Stimulated activated naive CD8-positive, alpha-beta T cell treated with anti-CD3 and anti-CD28 coated beads, Interleukin-15, Interleukin-2, amounts not matched to agents 100 ng/mL and 50 ng/mL, for 24 hours (primary cell): Measurements from ENCODE around the gene KMT2E.
"Not testable (repeated sequence)": the region's sequence is repeated elsewhere in the genome, so short reads cannot be mapped to it uniquely, and the experiment has no call there.

ENCODE experiments used
- H3K27ac Mint-ChIP-seq: one replicate; pipeline ENCODE4 v1.8.0; 2021; ENCODE audit warnings: mild to moderate bottlenecking, mixed read lengths
- H3K27me3 Mint-ChIP-seq: one replicate; pipeline ENCODE4 v1.8.0; 2021; ENCODE audit warnings: mixed read lengths
- H3K36me3 Mint-ChIP-seq: one replicate; pipeline ENCODE4 v1.8.0; 2021; ENCODE audit warnings: low read depth, mixed read lengths
- H3K4me1 Mint-ChIP-seq: one replicate; pipeline ENCODE4 v1.8.0; 2021; ENCODE audit warnings: low read depth, mixed read lengths
- H3K4me3 Mint-ChIP-seq: one replicate; pipeline ENCODE4 v1.8.0; 2021; ENCODE audit warnings: mild to moderate bottlenecking, mixed read lengths
- H3K9me3 Mint-ChIP-seq: one replicate; pipeline ENCODE4 v1.8.0; 2021; ENCODE audit warnings: mixed read lengths

The KMT2E gene

DNA sequence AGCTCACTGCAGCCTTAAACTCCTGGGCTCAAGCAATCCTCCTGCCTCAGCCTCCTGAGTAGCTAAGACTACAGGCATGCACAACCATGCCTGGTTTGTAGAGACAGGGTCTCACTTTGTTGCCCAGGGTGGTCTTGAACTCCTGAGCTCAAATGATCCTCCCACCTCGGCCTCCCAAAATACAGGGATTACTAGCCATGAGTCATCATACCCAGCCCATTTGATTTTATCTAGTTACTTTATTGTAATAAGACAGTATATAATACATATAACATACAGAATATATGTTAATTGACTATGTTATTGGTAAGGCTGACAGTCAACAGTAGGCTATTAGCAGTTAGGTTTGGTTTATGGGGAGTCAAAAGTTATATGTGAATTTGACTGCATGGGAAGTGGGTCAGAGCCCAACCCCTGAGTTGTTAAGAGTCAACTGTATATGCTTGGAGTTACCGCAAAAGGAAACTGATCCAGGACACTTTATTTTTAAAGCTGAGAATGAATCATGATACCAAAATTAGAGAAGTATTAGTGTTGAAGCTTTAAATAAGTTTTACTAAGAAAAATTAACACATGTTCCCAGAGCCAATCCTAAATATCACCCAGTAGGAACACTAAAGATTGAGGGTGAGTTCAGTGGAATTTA lies 20.7 kb upstream of the KMT2E start:
- Mint-ChIP-seq H3K9me3 (no peaks in the 10 kb centered on the region), H3K36me3 (peaks cover 48% of the 10 kb centered on the region), H3K27me3 (no peaks in the 10 kb centered on the region), H3K27ac (peak overlapping the region; percentile 26), H3K4me1 (peaks cover 65% of the 10 kb centered on the region), H3K4me3 (no peak overlapping the region)

DNA sequence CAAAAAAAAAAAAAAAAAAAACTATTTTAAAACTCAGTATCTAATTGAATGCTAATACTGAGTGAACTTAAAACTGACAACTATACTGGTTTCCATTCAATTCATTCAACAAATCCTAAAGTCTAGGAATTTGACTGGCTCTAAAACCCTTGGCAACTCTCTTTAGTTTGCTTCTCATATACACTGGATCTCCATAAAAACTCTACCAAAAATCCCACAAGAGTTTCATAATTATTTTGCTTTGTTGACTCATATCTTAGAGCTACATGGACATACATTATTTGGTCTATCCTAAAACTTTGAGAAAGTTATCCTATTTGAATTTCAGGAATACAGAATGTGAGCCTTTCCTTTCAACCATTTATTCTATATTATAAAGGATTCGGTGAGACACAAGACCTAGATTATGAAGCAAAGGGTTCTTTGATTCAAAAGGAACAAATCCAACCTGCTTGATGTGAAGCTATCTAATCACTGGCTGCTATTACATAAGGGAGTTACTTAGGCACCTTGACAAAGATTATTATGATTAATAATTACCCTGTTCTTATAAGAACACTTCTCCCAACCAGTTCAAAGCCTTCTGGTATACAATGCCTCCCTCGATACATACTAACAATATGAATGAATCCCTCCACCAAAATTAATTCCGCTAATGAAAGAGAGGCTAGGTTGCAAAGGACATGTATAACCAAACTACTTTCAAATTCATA lies 15.8 kb upstream of the KMT2E start:
- Mint-ChIP-seq H3K4me3 (peak overlapping the region; percentile 10), H3K9me3 (no peaks in the 10 kb centered on the region), H3K36me3 (peaks cover 65% of the 10 kb centered on the region), H3K27ac (peak overlapping the region; percentile 49), H3K27me3 (no peaks in the 10 kb centered on the region), H3K4me1 (peaks cover 98% of the 10 kb centered on the region)

DNA sequence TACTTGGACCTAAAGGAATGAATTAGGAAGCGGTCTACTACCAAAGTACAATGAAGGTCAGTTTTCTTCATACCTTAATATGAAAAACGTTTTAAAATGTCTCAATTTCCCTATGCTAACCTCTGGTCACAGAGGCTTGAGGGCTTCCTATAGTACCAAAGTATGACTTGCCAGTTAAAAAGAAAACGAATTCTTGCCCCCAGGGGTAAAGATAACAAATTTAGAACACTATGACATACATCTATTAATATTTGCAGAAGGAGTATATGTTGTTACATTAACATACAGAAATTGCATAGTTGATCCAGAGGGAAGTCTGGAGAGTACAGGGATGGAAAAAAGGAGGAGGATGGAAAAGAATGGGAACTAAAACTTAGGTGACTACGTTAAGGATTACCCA lies 13.8 kb upstream of the KMT2E start:
- peak overlapping the region; percentile 53 for H3K27ac Mint-ChIP-seq
- peaks cover 98% of the 10 kb centered on the region for H3K4me1 Mint-ChIP-seq
- H3K27me3 Mint-ChIP-seq, result no peaks in the 10 kb centered on the region
- peaks cover 55% of the 10 kb centered on the region for H3K36me3 Mint-ChIP-seq
- H3K9me3 Mint-ChIP-seq, result no peaks in the 10 kb centered on the region
- H3K4me3 Mint-ChIP-seq, result no peak overlapping the region

DNA sequence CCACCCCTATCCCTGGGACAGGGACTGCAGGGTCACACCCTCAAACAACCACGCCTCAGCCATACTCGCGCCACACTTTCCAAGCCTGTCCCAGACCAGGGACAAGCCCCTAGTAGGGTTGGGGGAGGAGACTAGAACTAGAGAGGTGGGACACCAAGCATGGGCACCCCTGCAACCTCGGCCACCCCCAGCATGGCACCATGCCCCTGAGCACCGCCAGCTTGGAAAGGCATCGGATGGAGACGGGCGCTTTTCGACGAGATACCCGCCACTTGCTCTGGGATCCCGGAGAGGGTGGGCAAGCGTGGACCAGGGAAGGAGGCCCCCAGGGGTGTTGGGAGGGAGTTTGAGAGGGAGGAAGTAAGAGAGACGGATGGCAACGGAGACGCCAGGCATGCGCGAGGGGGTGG lies 13.1 kb upstream of the KMT2E start:
- Mint-ChIP-seq H3K4me3 (no peak overlapping the region), H3K27ac (peak overlapping the region; percentile 40), H3K36me3 (peaks cover 51% of the 10 kb centered on the region), H3K27me3 (no peaks in the 10 kb centered on the region), H3K4me1 (peaks cover 94% of the 10 kb centered on the region), H3K9me3 (no peaks in the 10 kb centered on the region)

DNA sequence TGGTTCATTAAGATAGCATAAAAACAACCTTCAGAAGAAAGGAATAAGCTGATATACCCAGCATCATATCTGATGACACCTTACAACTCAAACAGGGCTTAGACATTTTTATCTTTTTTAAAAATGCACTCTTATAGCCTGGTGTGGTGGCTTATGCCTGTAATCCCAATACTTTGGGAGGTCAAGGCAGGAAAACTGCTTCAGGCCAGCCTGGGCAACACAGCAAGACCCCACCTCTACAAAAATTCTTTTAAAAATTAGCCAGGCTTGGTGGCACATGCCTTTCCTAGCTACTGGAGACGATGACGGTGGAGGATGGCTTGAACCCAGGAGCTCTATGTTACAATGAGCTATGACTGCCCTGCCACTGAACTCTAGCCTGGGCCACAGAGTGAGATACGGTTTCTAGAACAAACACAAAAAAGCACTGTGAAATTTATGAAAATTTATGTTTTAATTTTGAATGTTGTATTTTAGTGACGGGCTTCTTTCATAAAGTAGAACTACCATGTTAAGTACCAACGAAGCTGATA lies 12.3 kb upstream of the KMT2E start:
- no peak overlapping the region for H3K27ac Mint-ChIP-seq
- no peaks in the 10 kb centered on the region for H3K9me3 Mint-ChIP-seq
- H3K4me3 Mint-ChIP-seq, result peak overlapping the region; percentile 7
- H3K4me1 Mint-ChIP-seq, result peaks cover 94% of the 10 kb centered on the region
- no peaks in the 10 kb centered on the region for H3K27me3 Mint-ChIP-seq
- peaks cover 51% of the 10 kb centered on the region for H3K36me3 Mint-ChIP-seq

DNA sequence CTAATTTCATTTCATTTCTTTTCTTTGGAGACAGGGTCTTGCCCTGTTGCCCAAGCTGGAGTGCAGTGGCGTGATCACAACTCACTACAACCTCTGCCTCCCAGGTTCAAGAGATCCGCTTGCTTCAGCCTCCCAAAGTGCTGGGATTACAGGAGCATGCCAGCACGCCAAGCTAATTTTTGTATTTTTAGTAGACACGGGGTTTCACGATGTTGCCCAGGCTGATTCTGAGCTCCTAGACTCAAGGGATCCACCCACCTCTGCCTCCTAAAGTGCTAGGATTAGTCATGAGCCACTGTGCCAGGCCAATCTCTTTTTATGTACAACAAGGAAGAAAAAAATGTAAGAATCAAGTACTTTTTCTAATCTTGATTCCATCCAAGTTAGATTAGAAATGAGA lies 10.7 kb upstream of the KMT2E start:
- Mint-ChIP-seq H3K4me3 (peak overlapping the region; percentile 72), H3K27me3 (no peaks in the 10 kb centered on the region), H3K27ac (peak overlapping the region; percentile 84), H3K36me3 (peaks cover 59% of the 10 kb centered on the region), H3K4me1 (peaks cover 94% of the 10 kb centered on the region), H3K9me3 (no peaks in the 10 kb centered on the region)

DNA sequence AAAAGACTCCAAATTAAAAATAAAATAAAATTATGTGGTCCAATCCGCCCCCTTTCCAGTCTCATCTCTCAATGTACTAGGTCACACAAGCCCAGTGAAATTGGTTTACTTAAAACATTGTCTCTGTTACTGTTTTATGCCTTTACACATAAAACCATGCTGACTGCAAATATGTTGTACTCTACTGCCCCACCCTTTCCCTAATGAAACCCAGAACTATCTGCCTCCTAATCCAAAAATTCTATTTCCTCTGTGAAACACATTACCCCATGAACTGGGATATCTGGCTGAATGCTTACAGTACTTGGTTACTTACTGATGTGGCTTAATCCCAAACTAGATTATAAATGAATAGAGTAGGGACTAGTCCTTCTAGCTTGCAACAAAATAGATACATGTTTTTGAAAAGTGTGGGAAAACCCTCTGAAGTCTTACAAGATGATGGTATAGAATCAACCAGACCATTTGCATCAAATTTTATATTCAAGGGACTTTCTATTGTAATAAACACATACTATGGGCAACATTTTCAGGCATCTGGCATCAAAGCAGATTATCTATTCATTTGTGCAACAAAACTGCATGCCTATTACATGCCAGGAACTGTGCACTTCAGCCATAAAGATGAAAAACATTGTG lies 10.0 kb upstream of the KMT2E start:
- no peaks in the 10 kb centered on the region for H3K27me3 Mint-ChIP-seq
- H3K27ac Mint-ChIP-seq, result peak overlapping the region; percentile 51
- peaks cover 94% of the 10 kb centered on the region for H3K4me1 Mint-ChIP-seq
- H3K36me3 Mint-ChIP-seq, result peaks cover 62% of the 10 kb centered on the region
- H3K4me3 Mint-ChIP-seq, result peak overlapping the region; percentile 21
- H3K9me3 Mint-ChIP-seq, result no peaks in the 10 kb centered on the region

DNA sequence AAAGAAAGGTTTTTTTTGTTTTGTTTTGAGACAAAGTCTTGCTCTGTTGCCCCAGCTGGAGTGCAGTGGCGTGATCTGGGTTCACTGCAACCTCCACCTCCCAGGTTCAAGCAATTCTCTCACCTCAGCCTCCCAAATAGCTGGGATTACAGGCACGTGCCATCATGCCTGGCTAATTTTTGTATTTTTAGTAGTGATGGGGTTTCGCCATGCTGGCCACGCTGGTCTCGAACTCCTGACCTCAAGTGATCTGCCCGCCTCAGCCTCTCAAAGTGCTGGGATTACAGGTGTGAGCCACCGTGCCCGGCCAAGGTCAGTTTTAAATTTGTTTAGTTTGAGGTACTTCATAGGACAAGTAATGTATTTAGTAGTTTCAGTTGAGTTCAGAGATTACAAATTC lies 9.0 kb upstream of the KMT2E start:
- Mint-ChIP-seq H3K4me1 (peaks cover 95% of the 10 kb centered on the region), H3K27ac (peak overlapping the region; percentile 14), H3K36me3 (peaks cover 67% of the 10 kb centered on the region)
- not testable (repeated sequence) for H3K27me3 Mint-ChIP-seq, H3K4me3 Mint-ChIP-seq, H3K9me3 Mint-ChIP-seq

DNA sequence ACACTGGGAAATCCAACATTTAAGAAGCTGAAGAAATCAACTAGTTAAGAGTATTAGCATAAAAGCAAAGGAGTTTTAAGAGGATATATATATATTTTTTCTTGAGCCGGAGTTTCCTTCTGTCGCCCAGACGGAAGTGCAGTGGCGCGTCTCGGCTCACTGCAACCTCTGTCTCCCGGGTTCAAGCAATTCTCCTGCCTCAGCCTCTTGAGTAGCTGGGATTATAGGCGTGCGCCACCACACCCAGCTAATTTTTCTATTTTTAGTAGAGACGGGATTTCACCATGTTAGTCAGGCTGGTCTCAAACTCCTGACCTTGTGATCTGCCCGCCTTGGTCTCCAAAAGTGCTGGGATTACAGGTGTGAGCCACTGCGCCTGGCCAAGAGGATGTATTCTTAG lies 8.5 kb upstream of the KMT2E start:
- Mint-ChIP-seq H3K4me1 (peaks cover 95% of the 10 kb centered on the region), H3K36me3 (peaks cover 67% of the 10 kb centered on the region), H3K27ac (peak overlapping the region; percentile 14)
- not testable (repeated sequence) for H3K9me3 Mint-ChIP-seq, H3K4me3 Mint-ChIP-seq, H3K27me3 Mint-ChIP-seq

DNA sequence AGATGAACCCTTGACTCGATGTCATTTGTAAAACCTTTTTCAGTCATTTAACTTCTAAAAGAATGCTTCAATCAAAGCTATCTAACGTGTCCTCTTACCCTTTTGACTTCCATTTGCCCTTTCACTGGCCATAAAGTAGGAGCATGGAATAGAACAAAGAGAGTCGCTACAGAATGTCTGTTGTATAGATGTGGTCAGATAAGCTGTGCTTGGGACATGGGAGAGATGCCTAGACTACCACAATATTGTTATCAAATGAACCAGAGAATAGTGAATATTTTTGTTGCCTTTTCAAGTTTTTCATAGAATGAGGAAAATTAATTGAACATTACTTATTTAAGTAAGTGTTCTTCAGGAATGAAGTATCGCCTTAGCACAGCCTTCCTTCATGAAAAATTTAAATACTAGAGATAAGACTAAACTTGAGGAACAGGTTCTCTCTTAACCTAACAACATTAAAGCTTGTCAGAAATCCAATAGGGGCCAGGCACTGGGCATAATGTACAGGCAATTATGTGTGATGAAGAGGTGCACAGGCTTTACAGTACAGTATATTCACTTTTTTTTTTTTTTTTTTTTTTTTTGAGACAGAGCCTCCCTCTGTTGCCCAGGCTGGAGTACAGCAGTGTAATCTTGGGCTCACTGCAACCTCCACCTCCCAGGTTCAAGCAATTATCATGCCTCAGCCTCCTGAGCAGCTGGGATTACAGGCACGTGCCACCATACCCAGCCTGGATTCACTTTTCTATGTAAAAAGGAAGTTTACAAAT lies 7.5 kb upstream of the KMT2E start:
- peaks cover 66% of the 10 kb centered on the region for H3K36me3 Mint-ChIP-seq
- H3K4me3 Mint-ChIP-seq, result peak overlapping the region; percentile 10
- peak overlapping the region; percentile 74 for H3K27ac Mint-ChIP-seq
- H3K9me3 Mint-ChIP-seq, result no peaks in the 10 kb centered on the region
- H3K4me1 Mint-ChIP-seq, result peaks cover 87% of the 10 kb centered on the region
- H3K27me3 Mint-ChIP-seq, result no peaks in the 10 kb centered on the region

DNA sequence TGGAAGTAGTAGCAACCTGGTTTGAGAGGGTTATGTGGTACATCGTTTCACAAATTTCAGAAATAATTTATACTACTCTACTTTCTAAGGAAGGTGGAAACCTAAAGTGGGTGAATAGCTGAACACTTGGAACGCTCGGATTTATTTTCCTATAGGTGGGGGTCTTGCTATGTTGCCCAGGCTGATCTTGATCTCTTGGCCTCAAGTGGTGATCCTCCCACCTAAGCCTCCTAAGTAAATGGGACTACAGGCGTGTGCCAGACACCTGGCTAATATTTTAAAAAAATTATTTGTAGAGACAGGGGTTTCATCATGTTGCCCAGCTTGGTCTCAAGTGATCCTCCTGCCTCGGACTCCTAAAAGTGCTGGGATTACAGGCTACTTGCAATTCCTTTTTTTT lies 6.7 kb upstream of the KMT2E start:
- H3K4me1 Mint-ChIP-seq, result peaks cover 81% of the 10 kb centered on the region
- peak overlapping the region; percentile 45 for H3K27ac Mint-ChIP-seq
- H3K4me3 Mint-ChIP-seq, result peak overlapping the region; percentile 10
- H3K27me3 Mint-ChIP-seq, result peaks cover under 1% of the 10 kb centered on the region
- H3K9me3 Mint-ChIP-seq, result no peaks in the 10 kb centered on the region
- H3K36me3 Mint-ChIP-seq, result peaks cover 67% of the 10 kb centered on the region

DNA sequence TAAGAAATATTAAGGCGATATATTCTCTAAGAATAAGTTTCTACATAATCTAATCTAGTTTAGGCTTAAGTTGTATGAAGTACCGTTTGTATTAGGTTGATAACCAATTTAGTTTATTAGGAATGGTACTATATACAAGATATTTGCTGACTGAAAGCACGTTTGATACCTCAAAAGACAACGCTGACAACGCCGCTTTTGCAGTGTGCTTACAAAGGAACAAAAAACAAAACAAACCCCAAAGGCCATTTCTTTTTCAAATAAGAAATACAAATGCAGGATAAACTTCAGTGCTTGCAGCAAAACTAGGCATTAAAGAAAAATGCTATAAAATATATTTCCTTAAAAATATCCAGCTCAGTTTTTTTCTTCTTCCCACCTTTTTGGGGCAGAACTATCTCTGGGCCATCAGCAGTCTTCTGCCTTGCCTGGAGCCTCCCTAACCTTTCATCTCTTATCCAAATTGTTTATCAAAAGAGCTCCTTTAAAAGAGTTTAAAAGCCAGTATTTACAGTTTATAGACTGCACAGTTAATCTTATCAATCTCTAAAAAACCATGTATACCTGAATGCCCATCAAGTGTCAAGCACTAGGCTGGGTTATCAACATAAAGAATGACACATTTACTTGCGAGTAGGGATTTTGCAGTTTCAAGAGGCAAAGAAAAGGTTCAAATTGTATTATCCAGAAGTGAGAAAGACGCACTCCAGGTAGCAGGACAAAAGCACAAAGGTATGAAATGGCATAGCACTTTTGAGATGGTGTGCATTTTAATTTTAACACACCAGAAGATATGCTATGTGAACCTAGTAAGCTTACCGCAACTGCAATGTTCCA lies 4.1 kb upstream of the KMT2E start:
- peak overlapping the region; percentile 100 for H3K27ac Mint-ChIP-seq
- H3K27me3 Mint-ChIP-seq, result peaks cover 4% of the 10 kb centered on the region
- H3K4me1 Mint-ChIP-seq, result peaks cover 67% of the 10 kb centered on the region
- H3K36me3 Mint-ChIP-seq, result peaks cover 78% of the 10 kb centered on the region
- H3K9me3 Mint-ChIP-seq, result no peaks in the 10 kb centered on the region
- H3K4me3 Mint-ChIP-seq, result peak overlapping the region; percentile 97

DNA sequence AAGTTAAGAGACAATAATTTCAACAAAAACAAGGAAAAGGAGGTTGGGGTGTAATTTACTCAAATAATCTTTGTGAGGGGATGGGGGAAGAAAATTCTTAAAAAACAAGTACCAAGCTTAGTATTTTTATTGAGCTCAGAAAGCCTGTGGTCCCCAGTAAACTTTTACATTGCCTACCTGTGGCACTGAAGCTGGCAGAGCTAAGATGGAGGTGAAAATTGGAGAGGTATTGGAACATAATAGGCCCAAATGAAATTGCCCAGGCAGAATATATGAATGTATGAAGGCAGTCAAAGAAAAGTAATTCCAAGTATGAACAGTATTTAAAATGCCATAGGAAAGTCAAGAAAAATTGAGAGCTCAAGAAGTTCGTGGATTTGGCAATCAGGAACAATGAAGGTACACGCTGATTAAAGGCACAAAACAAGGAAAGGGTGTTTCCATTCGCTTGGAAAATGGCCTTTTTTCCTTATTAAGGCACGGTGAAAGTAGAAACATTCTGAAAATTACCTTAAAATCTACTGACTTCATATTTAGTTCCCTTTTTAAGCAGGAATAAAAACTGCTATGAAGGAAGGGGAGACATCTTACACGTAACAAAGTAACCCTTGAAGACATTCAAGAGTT lies 3.4 kb upstream of the KMT2E start:
- H3K36me3 Mint-ChIP-seq, result peaks cover 81% of the 10 kb centered on the region
- H3K9me3 Mint-ChIP-seq, result no peaks in the 10 kb centered on the region
- H3K4me3 Mint-ChIP-seq, result peak overlapping the region; percentile 97
- peaks cover 61% of the 10 kb centered on the region for H3K4me1 Mint-ChIP-seq
- peaks cover 4% of the 10 kb centered on the region for H3K27me3 Mint-ChIP-seq
- peak overlapping the region; percentile 100 for H3K27ac Mint-ChIP-seq
